HG03575 (cell line): ENCODE results near the gene TPPP3.
"Not testable (repeated sequence)": the region's sequence is repeated elsewhere in the genome, so short reads cannot be mapped to it uniquely, and the experiment has no call there.

Experiments used
- ATAC-seq: cut with Tn5 transposase; IDR thresholded peaks from one replicate; pipeline ENCODE4 v1.9.1; 2021; ENCODE audit not compliant: unreplicated experiment, insufficient number of reproducible peaks, low FRiP score; ENCODE audit errors: extremely low read depth

TPPP3 gene

DNA sequence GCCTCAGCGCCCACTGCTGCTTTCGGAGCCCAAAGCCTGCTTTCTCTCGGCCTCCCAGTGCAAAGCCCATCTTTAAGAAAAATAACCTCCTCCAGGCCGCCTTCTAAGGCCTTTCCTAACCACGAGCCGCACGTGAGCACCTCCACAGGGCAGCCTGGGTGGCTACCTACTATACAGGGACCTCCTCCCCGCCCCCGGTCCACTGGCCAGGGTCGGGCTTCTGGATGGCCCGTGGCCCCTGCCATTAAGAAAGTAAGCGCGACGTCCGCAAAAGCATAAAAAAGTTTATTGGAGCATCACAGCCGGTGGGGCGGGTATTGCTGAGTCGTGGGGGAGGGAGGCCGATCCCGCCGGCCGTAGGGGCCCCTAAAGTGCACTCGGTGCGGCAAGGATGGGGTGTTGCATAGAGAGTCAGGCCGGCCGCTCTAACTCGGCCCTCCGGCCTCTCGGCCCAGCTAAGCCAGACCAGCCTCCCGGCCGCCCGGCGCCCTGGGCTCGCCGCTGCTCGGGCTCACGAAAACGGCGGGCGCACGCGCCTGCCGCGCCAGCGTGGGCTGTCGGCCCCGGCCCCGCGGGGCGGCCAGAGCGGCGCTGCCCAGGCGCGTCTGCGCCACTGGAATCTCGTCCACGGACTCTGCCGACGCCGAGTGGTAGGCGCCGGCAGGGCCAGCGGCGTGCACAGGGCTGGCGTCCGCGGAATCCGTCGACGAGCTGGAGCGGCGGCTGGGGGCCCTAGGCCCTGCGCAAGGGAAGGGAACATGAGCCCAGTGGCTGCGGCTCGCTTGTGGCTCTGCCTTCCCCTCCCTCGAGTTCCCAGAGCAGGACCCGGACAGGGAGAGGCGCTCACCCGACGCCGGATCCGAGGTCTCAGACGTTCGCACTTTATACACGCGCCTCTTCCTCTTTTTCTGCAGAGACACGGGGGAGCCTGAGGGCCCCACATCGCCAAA is 1.1 kb upstream of the TPPP3 start:
- ATAC-seq, result no peak

GRCh38 chr16:67393788-67394154 is 473 bp upstream of the TPPP3 start:
- no peak for ATAC-seq

DNA sequence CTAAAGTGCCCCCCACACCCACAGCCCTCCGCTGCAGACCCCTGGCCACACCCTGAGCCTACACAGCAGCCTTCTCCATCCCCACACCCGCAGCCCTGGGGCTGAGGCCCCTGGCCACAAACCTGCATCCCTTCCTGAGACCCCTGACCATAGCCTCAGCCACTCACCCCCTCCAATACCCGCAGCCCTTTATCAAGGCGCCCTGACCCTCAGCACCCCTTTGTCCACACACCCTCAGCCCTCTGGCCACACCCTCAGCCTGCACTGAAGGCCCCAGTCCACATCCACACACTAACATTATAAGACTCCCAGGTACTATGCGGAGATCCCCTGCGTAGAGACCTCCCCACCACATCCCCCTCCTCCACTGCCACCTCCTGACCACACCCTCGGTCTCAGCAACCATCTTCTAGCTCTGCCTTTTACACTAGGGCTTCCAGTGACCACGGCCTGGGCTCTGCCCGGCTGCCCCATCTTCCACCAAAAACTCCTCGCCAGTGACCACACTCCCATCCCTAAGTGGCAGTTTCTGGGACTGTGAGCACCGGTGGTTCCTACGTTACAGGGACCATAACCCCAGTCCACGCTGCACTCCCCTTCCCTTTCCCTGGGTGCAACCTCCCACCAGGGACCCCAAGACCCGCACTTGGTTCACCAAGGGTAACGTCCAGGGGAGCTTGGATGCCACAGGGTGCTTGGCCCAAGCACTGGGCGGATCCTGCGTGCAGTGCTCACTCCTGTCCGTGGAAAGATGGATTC is 818 bp downstream of the TPPP3 start:
- no peak for ATAC-seq

DNA sequence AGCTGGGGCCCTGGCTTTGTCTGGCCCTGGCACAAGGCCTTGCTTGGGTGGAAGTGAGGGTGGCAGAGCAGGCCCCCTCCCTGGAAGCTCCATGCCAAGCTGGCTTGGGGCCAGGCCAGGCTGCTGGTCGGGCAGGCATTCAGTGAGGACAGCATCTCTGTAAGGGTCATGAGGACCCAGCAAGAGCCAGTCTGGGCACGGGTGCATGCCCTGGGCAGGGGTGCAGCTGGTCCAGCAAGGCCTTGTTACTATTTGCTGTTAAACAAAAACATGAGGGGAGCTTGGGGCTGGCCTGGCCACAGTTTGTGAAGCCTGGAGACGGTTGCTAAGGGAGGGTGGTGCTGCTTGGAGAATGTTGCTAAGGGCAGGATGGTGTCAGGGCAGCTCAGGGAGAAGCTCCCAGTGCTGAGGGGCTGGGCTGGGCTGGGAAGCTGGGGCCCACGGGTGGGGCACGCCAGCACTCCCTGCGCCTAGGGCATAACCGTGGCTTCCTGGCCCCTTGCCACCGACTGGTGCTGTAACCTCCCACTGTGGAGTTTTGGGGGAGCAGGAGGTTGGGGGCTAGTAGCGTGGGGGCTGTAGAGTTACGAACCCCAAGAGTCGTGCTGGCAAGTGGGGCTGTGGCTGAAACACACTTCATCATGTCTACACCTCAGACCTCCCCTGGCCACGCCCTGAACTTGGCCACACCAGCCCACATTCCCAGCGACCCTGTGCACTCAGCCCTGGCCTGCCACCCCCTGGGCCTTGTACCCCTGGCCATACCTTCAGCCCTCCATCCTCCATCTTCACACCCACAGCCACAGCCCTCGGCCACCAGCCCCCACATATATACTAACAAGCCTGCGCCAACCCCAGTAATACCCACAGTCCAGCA is 1.6 kb downstream of the TPPP3 start:
- ATAC-seq, result no peak

DNA sequence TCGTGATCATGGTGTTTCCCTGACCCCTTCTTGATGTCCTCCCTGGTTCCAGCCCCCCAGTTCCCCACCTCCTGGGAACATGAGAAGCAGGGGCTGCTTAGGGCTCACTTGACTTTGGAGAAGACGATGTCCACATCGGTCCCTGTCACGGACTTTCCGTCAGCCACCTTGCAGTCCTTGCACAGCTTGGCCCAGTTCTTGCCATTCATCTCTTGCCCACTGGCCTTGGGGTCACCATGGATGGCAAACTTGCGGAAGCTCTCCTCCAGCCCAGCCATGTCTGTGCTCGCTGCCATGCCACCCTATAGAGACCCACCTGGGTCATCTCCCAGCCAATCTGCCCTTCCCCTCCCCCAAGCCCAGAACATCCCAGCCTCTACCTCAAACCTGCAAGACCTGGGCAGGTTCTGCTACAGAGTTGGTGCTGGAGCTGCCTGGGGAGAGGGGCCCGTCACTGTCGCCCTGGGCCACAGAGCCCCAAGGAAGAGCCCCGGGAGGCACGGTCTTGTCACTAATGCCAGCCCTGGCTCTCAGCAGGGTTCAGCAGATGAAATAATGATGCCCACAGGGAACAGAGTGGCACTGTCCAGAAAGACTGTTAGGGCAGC is 2.4 kb downstream of the TPPP3 start:
- ATAC-seq, result no peak

GRCh38 chr16:67389911-67390815 is 3.1 kb downstream of the TPPP3 start:
- ATAC-seq, result no peak

DNA sequence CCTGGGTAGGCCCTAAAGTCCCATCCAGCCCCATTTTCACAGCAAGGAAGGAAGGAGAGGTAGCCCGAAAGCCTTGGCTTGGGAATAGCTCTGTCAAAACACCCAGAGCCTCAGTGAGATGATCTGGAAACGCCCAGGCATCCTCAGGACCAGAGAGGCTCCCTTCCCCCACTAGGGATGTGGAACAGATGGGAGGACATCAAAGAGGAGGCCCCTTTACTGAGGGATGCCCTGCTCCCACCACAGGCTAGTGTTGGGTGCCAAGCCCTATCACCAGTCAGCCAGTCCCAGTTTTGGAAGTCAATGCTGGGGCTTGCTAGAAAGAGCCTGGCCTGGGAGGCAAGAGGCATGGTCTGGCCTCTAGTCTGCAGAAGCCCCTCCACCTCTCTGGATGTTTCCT is 4.7 kb downstream of the TPPP3 start:
- no peak for ATAC-seq

DNA sequence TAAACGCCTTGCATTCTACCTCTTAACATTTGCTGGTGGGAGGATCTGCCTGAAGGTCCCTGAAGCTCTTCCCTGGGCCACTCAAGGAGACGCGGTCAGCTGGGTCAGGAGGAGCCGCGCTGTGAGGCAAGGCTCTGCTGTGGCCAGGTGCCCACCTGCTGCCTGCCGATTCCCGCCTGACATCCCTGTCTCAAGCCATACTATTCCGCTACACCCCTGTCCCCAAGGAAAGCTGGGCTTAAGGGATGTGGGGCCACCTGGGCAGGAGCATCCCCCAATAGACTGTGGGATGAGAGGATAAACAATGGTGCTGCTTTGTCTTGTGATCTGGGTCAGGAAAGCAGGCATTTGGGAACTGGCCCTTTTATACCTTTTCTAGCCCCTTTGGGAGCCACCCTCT is 5.1 kb downstream of the TPPP3 start:
- no peak for ATAC-seq

DNA sequence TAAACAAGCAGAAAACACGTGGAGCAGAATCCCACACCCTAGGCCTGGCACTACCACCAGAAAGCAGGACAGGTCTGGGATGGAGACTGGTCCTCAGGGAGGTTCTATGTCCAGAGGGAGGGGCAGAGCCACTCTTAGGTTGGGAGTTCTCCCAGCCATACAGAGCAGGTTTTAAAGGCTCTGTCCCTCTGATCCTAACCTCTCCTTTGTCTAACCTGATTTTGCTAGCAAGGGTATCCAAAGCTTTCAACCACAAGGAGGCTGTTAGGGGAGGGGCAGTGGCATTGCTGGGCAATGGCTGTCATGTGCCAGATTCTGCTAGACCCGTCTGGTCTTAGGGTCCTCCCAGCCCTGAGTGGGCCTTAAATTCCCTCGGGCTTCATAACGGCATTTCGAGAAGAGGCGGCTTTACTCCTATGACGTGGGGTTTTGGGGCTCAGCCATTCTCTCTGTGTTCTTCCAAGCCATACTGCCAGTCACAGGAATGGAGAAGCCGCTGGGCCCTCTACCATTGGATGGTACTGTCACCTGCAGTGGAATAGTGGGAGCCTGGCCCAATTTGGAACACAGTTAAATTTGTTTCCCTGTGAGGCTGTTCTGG is 5.7 kb downstream of the TPPP3 start:
- no peak for ATAC-seq

- ATAC-seq, result no peak
These were observed 6.3 kb downstream of the TPPP3 start for GRCh38 chr16:67386861-67387455.

DNA sequence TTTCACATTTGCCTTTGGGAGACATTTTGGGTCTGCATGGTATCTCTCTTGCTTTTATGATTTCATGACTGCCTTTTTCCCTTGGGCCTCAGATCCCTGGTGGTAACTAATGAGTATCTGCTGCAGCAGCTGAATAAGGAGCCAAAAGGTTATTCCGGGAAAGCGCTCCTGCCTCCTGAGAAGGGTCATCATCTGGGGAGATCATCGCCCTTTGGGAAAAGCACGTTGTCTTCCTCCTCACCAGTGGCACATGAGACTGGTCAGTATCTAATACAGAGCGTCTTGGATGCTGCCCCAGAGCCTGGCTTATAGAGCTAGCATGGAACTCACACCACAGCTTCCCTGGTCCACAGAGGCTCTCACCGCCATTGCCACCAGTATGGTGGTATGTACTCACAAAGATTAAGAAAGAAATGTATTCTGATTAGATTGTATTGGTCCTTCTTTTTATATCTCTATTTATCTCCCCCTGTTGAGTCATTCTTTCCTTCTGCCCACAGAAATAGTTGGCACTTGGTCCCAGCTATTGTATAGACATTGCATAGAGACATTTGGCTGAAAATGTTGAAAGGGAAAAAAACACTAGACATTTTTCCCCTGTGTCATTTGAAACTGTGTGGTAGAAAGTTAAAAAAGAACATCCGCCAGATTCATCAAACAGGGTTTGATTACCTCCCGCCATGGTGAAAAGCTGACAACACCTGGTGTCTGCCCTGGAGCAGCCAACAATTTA is 8.4 kb downstream of the TPPP3 start:
- no peak for ATAC-seq

- no peak for ATAC-seq
These were observed 10.0 kb downstream of the TPPP3 start for GRCh38 chr16:67383284-67383683.

DNA sequence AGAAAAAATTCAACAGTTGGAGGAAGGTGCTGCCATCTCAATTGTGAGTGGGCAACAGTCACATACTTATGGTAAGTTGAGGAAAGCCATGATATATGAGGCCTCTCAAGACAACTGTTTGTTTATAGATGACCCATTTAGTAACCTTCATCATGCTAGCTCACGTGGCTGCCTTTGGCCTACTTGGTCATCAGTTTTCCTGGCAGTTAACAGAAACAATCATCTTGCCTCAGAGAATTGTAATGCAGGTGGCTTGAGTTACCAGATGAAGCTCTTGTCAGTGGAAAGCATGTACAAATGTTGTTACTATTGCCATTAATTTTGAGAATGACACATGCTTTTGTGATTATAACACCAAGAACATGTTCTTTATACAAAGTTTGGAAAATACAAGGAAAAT is 14.7 kb downstream of the TPPP3 start:
- no peak for ATAC-seq

GRCh38 chr16:67376012-67376411 is 17.3 kb downstream of the TPPP3 start:
- ATAC-seq, result not testable (repeated sequence)

DNA sequence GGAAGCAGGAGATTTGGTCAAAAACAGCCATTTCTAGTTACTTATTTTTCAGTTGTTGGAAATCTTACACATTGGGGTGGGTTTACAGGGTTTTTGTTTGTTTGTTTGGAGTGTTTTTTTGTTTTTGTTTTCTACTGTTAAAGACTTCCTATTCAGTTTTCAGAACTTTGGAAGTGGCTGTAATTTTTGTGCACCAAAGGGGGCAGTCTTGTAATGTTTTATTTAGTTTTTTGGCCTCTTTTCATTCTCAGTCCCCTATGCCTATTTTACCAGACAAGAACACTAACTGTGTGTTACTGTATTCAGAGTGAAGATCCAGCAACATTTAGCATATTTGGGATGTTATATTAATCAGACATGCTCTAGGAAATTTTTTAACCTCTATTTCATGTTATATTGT is 20.6 kb downstream of the TPPP3 start:
- no peak for ATAC-seq

DNA sequence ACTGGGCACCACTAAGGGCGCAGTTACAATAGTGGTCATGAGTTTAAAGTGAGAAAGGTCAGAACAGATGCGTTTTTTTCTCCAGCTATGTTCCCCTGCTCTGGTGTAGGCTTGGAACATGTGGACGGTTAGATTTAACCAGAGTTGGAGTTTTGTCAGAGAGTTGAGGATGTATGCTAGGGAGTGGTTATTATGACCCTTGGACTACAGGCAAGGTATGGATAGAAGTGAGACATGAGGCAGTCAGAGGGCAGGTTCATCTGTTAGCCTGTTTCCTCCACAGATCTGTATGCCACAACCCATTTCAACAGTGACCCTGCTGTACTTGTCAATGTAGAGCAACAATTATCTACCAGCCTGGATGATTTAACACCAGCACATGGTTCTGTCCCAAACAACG is 22.6 kb downstream of the TPPP3 start:
- no peak for ATAC-seq
